ENCODE results near the gene TSPAN11.

DNA sequence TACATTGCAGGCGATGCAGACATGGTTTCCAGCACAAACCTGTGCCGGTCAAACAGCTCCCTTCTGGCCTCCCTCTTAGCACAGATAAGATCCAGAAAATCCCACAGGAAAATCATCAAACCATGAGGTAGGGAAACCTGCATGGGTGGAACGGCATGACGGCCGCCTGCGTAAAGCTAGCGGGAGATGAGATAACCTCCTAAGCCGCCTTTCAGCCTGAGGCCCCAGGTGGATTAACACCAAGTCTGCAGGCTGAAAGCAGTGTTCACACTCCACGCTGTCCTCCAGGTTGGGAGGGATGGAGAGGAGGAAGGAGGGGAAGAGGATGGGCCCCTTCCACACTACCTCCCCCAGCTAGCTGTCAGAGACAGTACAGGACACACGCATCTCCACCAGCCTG is 63.8 kb downstream of the TSPAN11 start:
- no peak for TF ChIP-seq EZH2 (IDR thresholded peaks at IDR 0.05)
- no peak for TF ChIP-seq POLR2AphosphoS5 (IDR thresholded peaks at IDR 0.05; ENCODE audit: borderline replicate concordance, low read depth, low read length)
- no peak for TF ChIP-seq FOXP2 (optimal IDR thresholded peaks at IDR 0.05; ENCODE audit: control extremely low read depth, extremely low read length, insufficient read depth)
